Stimulated activated CD4-positive, alpha-beta T cell treated with anti-CD3 and anti-CD28 coated beads, Interleukin-4, amount 100 ng/mL, for 48 hours (primary cell): Measurements from ENCODE around the gene MPZL1.
"Not testable (repeated sequence)": the region's sequence is repeated elsewhere in the genome, so short reads cannot be mapped to it uniquely, and the experiment has no call there.

Experiments
- DNase-seq, 2 donors: peaks; one replicate each; pipeline ENCODE4 v3.0.0-alpha.2; 2020; ENCODE audit warnings: low read depth in 2 of 2

Gene MPZL1

GRCh38 chr1:167781558-167781957 lies 59.8 kb downstream of the MPZL1 start:
- DNase-seq, result no peak

- DNase-seq, result no peak
Measured at GRCh38 chr1:167782946-167783345, 61.2 kb downstream of the MPZL1 start.

- DNase-seq, result no peak
Measured at GRCh38 chr1:167784876-167785550, 63.2 kb downstream of the MPZL1 start.

- no peak for DNase-seq
Measured at GRCh38 chr1:167786502-167786901, 64.7 kb downstream of the MPZL1 start.

GRCh38 chr1:167789501-167789900 lies 67.7 kb downstream of the MPZL1 start:
- no peak for DNase-seq

GRCh38 chr1:167790117-167790516 lies 68.3 kb downstream of the MPZL1 start:
- DNase-seq, result no peak

- no peak for DNase-seq
Measured at GRCh38 chr1:167791281-167792187, 69.8 kb downstream of the MPZL1 start.

GRCh38 chr1:167792188-167792565 lies 70.4 kb downstream of the MPZL1 start:
- DNase-seq, result no peak

GRCh38 chr1:167794043-167794442 lies 72.3 kb downstream of the MPZL1 start:
- no peak for DNase-seq

- no peak for DNase-seq
Measured at GRCh38 chr1:167795810-167796740, 74.3 kb downstream of the MPZL1 start.

- no peak for DNase-seq
Measured at GRCh38 chr1:167797015-167797414, 75.2 kb downstream of the MPZL1 start.

- no peak for DNase-seq
Measured at GRCh38 chr1:167798952-167799351, 77.2 kb downstream of the MPZL1 start.

GRCh38 chr1:167799747-167800146 lies 78.0 kb downstream of the MPZL1 start:
- DNase-seq, result no peak

GRCh38 chr1:167800251-167800650 lies 78.5 kb downstream of the MPZL1 start:
- no peak for DNase-seq

- no peak for DNase-seq
Measured at GRCh38 chr1:167802235-167802634, 80.5 kb downstream of the MPZL1 start.

GRCh38 chr1:167803358-167804207 lies 81.8 kb downstream of the MPZL1 start:
- peak; percentile 91 to 92 for DNase-seq

GRCh38 chr1:167805041-167805556 lies 83.3 kb downstream of the MPZL1 start:
- DNase-seq, result peak in 1 of 2 donors; percentile 4

GRCh38 chr1:167806235-167806634 lies 84.5 kb downstream of the MPZL1 start:
- not testable (repeated sequence) for DNase-seq

GRCh38 chr1:167806676-167807075 lies 84.9 kb downstream of the MPZL1 start:
- DNase-seq, result not testable (repeated sequence)

GRCh38 chr1:167808104-167808503 lies 86.3 kb downstream of the MPZL1 start:
- DNase-seq, result no peak

- no peak for DNase-seq
Measured at GRCh38 chr1:167808690-167809089, 86.9 kb downstream of the MPZL1 start.
